ENCODE data around the gene OR5AC2.

Gene OR5AC2, protein sequence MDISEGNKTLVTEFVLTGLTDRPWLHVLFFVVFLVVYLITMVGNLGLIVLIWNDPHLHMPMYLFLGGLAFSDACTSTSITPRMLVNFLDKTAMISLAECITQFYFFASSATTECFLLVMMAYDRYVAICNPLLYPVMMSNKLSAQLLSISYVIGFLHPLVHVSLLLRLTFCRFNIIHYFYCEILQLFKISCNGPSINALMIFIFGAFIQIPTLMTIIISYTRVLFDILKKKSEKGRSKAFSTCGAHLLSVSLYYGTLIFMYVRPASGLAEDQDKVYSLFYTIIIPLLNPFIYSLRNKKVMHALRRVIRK

DNA sequence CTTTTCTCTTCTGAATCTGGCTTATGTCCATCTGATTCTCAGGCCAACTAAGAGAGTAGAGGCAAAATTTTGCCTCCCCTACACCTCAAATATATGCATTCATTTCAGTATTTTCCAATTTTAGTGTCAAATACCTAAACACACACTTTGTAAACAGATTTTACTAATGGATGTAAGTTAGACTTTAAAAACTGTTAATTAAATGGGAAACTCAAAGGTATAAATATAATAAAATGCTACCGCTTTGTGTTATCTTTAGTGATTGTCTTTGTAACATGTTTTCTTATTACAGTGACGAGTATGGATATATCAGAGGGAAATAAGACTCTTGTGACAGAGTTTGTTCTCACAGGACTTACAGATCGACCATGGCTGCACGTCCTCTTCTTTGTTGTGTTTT, at the start of gene OR5AC2:
OR5AC2 (plus strand) TSS at position 301 of the 400 bp plus-strand sequence; CDS start at position 301, 0 bp downstream.
- ATAC-seq = no peak

DNA sequence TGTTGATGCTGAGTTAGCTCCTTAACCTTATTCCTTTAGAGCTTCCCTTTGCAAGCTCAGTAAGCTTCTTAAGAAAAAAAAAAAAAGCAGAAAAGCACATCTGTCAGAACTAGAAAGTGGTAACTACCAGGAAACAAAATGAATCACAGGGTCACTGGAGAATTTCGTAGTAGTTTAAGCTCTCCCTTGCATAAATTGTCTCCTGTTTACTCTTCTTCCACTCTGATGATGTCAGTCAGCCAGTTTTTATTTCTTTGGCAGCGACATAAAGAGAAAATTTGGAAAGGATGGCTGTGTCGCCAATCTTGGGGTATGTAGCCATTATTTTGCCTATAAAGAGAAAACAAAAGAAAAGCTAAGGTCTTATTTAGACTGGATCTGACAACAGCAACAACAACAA, 48.7 kb upstream of the OR5AC2 start:
- no peak for ATAC-seq

DNA sequence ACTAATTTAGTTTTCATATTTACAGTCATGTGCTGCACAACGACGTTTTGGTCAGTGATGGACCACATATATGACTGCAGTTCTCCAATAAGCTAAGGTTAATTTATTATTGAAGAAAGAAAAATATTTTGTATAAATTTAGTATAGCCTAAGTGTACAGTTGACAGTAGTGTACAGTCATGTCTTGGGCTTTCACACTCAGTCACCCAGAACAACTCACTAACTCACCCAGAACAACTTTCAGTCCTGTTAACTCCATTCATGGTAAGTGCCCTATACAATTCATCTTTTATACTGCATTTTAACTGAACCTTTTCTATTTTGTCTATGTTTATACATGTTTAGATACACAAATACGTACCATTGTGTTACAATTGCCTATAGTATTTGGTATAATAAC, 48.1 kb upstream of the OR5AC2 start:
- peak; percentile 39 to 50 for ATAC-seq

DNA sequence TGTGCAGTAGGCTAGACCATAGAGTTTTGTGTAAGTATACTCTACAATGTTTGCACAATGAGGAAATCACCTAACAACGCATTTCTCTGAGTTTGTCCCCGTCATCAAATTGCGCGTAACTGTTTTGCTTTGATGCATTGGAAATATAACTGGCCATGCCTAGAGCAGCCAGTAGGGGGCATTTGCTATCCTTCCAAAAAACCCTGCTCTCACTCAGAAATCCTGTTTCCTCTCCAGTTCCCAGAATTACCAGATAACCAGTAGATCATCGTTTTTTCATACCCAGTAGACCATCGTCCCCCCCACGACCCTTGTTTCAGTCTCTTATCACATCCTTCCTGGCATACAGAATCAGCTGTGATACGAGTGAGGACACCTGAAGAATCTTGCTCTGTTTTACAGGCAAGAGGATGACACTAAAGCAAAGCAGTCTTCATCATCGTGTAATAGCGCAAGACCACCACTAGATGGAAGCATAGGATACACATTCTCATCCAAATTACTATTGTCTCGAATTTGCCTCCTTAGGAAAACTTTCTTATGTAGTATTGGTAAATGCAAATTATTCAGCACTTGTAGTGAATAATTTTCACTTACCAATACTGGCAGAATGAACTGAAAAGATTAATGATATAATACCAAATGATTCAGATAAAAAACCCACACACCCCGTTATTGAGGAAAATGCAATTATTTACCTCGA, 47.5 kb upstream of the OR5AC2 start:
- peak; percentile 93 to 95 for ATAC-seq

DNA sequence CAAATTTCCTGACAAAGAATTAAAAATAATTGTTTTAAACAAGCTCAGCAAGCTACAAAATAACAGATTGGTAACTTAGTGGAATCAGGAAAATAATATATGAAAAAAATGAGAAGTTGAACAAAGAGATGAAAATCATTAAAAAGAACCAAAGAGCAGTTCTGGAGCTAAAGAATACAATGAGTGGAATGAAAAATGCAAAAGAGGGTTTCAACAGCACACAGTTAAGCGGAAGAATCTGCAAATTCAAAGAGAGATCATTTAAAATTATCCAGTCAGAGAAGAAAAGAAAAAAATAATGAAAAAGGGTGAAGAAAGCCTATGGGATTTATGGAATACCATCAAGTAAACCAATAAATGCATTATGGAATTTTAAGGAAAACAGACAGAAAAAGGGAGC, 45.6 kb upstream of the OR5AC2 start:
- no peak for ATAC-seq

DNA sequence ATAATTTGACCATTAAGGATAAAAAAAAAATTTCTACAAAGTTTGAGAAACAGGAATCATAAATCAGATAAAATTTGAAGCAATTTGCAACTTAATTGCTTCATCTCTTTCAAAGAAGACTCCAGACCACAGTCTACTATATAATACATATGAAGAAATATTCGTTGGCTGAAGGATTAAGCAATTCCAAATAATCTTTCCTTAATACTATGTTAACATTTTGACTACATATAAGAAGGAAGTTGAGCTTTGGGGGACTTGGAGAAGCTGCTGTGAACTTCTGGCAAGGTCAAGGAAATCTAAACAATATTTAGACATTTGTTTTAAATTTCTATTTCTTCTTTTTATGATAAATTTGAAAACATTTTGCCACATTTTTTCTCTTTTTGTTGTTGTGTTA, 38.4 kb upstream of the OR5AC2 start:
- no peak for ATAC-seq

DNA sequence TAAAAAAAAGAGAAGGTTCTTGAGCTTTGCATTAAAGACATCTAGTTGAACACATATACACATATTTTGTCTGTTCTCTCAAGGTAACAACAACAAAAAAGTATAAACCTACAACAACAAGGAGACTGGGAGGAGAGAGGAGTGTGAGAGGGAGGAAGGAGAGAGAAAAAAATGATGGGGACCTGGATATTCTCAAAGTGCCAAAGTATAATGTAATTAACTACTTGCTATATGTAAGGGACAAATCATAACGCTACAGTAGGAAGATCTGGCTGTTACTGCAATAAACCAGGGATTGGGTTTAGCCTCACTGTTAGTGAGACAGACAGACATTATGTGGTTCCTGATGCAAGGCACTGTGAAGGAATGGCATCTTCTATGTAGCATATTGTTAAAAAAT, 37.7 kb upstream of the OR5AC2 start:
- no peak for ATAC-seq

DNA sequence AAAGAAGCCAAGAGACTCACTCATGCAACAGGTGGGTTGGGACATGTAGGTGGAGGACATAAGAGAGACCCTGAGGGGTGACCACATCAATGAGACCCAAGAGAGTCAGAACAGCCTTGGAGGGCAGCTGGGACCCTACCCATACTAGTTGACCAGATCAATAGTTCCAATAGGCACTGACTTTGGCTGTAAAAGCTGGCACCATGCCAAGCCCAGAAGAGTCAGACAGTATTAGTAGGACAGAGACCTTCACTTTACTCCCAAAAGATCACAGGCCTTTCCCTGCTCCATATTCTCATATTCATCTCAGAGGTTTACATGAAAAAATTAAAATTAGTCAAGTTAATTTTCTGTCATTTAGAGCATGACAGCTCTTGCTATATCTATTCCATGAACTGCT, 30.9 kb upstream of the OR5AC2 start:
- ATAC-seq = no peak

DNA sequence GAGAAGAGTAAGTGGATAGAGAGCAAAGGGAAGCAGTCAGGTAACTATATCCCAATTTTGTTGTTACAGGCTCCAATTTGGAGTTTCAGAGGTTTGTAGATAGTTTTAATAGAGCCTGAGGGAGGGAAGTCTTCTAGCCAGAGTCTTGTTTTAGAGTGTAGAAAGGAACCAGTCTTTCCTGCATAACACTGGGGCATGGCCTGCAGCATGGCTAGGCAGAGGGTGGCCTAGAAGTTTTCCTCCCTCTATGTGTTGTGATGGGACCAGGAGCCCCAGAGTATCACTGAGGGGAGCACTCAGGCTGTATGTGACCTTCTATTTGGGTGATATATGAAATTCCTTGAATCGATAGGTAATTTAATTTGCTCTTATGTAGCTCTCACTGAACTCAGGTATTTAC, 29.3 kb upstream of the OR5AC2 start:
- ATAC-seq = no peak

DNA sequence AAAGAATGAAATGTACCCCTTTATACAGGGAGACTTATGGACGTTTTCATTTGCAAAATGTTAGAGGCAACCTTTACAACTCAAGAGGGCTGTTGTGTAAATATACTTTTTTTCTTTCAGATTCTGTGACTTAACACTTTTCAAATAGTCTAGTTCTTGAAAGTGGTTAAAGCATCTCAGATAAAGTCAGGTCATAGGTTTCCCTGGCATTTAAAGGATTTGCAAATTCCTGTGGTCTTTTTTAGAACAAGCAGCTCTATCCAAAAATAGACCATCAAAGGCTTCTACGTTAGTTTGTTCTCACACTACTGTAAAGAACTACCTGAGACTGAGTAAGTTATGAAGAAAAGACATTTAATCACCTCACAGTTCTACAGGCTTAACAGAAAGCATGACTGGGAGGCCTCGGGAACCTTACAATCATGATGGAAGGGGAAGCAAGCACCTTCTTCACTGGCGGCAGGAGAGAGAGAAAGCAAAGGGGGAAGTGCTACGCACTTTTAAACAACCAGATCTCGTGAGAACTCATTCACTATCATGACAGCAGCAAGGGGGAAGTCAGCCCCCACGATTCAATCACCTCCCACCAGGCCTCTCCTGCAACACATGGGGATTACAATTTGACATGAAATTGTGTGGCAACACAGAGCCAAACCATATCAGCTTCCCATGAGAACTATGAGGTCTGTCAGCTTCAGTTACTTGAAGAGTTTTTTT, 28.6 kb upstream of the OR5AC2 start:
- ATAC-seq = no peak

DNA sequence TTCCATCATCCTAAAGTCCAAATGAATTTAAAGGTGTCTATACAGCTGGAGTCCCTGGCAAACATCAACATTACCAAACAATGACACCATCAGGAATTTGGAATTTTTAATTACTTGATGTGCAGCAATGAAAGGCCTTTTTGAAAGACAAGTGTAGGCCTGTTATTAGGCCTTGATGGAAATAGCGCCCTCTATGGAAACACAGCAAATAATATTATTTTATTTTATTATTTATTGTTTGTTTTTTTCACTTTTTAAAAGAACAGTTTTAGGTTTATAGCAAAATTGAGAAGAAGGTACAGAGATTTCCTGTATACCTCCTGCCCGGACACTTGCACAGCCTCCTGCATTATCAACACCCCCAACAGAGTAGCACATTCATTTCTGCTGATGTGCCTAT, 18.1 kb upstream of the OR5AC2 start:
- no peak for ATAC-seq

DNA sequence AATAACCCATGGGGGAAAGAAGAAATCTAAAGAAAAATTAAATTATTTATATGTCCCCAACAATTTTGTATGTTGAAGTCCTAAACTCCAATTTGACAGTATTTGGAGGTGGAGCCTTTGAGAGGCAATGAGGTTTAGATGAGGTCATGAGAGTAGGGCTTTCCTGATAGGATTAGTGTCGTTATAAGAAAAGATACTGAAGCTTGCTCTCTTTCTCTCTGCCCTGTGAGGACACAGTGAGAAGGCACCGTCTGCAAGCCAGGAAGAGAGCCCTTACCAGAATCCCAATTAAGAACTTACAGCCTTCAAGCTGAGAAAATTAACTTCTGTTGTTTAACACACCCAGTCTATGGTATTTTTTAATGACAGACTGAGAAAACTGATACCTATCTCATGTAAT, 16.1 kb upstream of the OR5AC2 start:
- no peak for ATAC-seq

DNA sequence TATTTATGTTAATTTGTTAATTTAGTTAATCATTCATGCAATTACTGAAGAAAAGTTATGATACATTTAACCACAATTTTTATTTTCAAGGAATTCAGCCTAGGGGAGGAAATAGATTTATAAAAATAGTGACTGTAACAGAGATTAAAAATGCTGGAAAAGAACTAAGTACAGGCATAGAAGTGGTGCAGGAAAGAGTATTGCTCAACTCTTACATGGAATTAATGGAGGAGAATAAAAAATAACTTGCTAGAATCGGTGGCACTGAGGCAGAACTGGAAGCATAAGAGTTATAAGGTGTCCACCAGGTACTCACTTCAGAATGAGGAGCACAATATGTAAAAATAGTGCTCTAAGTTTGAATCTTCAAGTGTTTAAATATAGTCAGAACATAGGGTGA, 13.5 kb upstream of the OR5AC2 start:
- no peak for ATAC-seq

DNA sequence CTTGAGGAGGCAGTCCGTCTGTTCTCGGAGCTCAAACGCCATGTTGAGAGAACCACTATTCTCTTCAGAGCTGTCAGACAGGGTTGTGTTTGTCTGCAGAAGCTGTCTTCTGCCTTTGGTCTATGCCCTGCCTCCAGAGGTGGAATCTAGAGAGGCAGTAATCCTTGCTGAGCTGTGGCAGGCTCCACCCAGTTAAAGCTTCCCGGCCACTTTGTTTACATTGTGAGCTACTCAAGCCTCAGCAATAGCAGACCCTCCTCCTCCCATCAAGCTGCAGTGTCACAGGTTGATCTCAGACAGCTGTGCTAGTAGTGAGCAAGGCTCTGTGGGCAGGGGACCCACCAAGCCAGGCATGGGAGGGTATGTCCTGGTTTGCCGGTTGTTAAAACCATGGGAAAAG, 8.9 kb downstream of the OR5AC2 start:
- ATAC-seq = no peak

DNA sequence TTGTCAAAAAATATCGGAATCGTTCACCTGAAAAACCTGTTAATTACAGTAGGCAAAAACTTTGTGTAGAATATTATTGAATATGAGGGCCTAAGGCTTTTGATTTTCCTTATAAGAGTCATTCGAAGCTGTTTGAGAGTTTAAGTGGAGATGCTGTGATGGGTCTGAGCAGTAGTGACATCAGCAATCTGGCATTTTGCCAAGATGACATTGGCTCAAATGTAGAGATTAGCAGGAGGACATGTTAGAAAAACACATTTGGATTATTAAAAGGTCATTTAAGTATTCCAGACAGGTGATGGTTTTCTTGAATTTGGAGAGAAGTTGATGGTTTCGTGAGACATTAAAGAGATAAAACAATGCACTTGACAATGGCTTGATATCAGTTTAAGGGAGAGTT, 12.9 kb downstream of the OR5AC2 start:
- ATAC-seq = no peak

DNA sequence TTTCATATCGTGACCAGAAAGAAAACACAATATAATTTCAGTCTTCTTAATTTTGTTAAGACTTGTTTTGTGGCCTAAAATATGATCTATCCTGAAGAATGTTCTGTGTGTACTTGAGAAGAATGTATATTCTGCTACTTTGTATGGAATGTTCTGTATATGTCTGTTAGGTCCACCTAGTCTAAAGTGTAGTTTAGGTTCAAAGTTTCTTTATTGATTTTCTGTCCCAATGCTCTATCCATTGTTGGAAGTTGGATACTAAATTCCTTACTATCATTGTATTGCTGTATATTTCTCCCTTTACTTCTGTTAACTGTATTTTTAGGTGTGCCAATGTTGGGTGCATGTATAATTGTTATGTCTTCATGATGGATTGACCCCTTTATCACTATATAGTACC, 21.2 kb downstream of the OR5AC2 start:
- ATAC-seq = no peak

DNA sequence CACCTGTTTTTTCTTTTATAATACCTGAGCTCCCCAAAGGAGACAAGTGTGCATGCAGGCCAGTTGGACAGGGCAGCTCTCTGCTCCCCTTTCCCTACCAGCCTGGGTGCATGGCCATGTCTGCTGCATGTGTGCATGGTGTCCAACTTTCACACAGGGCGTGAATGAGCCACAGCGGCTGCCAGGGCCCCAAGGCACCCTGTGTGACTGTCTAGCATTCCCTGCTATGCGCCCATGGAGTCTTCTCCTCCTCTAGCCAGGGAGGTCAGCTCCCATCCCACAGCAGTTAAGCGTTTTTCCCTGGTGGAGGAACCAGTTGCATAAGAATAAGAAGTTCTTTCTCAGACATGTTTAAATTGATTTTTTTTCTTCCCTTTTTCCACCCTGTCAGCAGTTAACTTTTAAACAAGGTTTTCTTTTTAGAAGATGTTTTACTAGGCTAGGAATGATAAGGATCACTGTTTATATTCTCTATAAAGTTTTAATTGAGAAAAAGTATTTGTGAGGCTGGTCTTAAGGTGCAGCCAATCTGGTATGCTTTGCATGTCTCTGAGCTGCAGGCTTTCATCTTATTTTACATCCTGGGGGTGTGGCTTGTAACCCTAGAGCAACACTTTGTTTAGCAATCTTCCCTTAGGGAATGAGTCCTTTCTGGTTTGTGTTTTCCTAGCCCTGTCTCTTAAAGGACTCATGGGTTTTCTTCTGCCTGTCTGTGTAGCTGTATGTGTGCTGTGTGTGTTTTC, 23.0 kb downstream of the OR5AC2 start:
- ATAC-seq = no peak

DNA sequence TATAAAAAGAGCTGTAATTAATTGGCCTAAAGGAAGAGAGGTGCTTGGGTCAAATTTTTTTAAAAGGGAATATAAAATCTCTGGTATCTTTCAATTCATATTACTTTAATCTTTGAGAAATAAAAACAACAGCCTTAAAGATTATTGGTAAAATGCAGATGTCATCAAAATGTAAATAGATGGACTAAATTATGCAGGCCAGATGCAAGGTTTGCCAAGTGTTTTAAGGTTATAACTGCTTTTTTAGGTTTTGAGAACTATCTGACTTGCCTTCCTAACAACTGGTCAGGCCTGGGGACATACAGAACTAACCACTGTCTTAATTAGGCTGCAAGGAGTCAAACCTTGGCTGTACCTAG, 23.6 kb downstream of the OR5AC2 start:
- no peak for ATAC-seq

DNA sequence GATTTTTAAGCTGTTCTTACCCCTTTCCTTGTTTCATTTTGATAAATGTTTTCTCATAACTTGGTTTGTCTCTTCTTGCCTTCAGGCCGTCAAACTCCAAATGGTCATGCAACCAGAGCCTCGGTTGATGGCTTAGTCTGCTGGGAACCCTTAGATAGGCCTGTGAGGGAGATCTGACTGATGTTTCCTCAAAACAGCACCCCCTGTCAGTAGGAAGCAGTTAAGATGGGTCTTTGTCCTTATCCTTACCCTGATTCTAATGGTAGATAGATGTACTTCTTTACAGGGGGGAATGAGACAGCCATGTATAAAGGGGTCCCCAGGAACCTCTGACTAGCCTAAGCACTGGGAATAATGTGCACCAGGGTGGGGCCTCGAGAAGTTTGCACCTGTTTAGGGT, 27.3 kb downstream of the OR5AC2 start:
- no peak for ATAC-seq

DNA sequence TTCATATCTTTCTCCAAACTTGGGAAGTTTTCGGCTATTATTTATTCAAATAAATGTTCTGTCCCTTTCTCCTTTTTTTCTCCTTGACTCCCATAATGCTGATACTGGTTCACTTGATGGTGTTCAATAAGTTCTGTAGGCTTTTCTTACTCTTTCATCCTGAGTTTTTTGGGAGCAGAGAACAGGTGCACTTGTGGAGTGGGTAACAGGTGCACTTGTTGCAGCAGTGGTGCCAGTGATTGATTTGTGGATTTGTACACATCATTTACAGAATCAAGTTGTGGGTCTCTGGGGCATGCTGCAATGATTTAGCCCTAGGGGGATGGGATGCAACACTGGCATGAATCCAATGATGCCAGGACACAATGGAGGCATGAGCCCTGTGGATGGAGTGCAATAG, 28.7 kb downstream of the OR5AC2 start:
- ATAC-seq = no peak

DNA sequence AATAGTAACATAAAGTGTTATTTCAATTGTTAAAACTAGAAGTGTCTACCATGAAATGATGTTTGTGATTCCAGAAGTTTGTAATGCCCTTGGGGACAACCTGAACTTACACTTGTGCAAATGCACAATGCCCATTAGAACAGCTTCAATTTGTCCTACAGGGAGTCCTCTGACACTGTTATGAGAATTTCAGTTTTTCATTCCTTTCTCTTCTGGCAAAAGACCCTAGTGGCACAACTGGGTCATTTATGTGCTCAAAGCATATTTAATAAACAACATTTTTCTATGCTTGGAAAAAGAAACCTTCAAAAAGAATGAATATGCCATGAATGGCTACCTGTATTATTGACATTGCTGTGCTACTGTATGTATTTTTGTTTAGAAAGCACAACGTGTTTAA, 43.4 kb downstream of the OR5AC2 start, which contains the start of gene OR5H1:
OR5H1 (plus strand) TSS at position 301 of the 400 bp plus-strand sequence. CDS start 1,977 bp downstream, outside the sequence.
- ATAC-seq = no peak

DNA sequence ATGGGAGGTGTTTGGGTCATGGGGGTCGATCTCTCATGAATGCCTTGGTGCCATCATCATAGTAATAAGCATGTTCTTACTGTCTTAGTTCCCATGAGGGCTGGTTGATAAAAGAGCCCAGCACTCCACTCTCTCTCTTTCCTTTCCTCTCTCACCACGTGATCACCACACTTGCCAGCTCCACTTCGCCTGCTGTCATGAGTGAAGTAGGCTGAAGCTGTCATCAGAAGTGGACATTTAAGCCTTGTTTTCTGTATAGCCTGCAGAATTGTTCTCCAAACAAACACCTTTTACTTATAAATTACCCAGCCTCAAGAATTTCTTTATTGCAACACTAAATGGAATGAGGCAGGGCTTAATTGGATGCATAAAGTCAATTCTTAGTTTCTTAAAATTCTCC, 49.7 kb downstream of the OR5AC2 start:
- ATAC-seq = no peak
